ENCODE measurements around the gene NHLRC1.

Gene NHLRC1

GRCh38 chr6:18070486-18070885 lies 52.0 kb downstream of the NHLRC1 start:
- no peaks in the 10 kb centered on the region for H3K36me3 ChIP-seq (ENCODE audit: low read depth)
- no peak overlapping the region for H3K4me3 ChIP-seq (ENCODE audit: severe bottlenecking)
- H3K27ac ChIP-seq (ENCODE audit: poor library complexity, severe bottlenecking), result no peak overlapping the region
- ATAC-seq (ENCODE audit: low read depth) (no peak), DNase-seq (ENCODE audit: low spot score) (no peak)
- H3K4me1 ChIP-seq (ENCODE audit: insufficient read depth, poor library complexity, severe bottlenecking), result no peaks in the 10 kb centered on the region
- H3K9me3 ChIP-seq (ENCODE audit: severe bottlenecking), result peaks cover 2% of the 10 kb centered on the region
- TF ChIP-seq, protein P1, sequence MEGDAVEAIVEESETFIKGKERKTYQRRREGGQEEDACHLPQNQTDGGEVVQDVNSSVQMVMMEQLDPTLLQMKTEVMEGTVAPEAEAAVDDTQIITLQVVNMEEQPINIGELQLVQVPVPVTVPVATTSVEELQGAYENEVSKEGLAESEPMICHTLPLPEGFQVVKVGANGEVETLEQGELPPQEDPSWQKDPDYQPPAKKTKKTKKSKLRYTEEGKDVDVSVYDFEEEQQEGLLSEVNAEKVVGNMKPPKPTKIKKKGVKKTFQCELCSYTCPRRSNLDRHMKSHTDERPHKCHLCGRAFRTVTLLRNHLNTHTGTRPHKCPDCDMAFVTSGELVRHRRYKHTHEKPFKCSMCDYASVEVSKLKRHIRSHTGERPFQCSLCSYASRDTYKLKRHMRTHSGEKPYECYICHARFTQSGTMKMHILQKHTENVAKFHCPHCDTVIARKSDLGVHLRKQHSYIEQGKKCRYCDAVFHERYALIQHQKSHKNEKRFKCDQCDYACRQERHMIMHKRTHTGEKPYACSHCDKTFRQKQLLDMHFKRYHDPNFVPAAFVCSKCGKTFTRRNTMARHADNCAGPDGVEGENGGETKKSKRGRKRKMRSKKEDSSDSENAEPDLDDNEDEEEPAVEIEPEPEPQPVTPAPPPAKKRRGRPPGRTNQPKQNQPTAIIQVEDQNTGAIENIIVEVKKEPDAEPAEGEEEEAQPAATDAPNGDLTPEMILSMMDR (IDR thresholded peaks at IDR 0.05; ENCODE audit: poor library complexity, severe bottlenecking), result no peak
- H3K27me3 ChIP-seq (ENCODE audit: insufficient read depth, poor library complexity, severe bottlenecking), result no peaks in the 10 kb centered on the region
